Activated T-helper 1 cell treated with anti-CD3 and anti-CD28 coated beads, Interleukin-12 subunit alpha, Interleukin-12 subunit beta, Interleukin-2, Interleukin-4 antibody, amounts not matched to agents 30 ng/mL and 10 ng/mL and 1 ng/mL, durations not matched to agents 14 hours and 24 hours and 36 hours (primary cell): ENCODE measurements around the gene FMO4. TPM values are rescaled to one million over a fixed set of nuclear protein-coding genes. Genes with fewer than 3 reads are reported as not detected.
"Not testable (repeated sequence)": the region's sequence is repeated elsewhere in the genome, so short reads cannot be mapped to it uniquely, and the experiment has no call there.

Experiments used
- DNase-seq: peaks from one replicate; pipeline ENCODE4 v3.0.0; 2021; ENCODE audit warnings: low spot score
- H3K27ac Mint-ChIP-seq: one replicate; pipeline ENCODE4 v1.8.0; 2021; ENCODE audit warnings: mild to moderate bottlenecking, mixed read lengths
- H3K27me3 Mint-ChIP-seq: one replicate; pipeline ENCODE4 v1.8.0; 2022; ENCODE audit warnings: mild to moderate bottlenecking, moderate library complexity, mixed read lengths; ENCODE audit not compliant: insufficient read depth
- H3K36me3 Mint-ChIP-seq: one replicate; pipeline ENCODE4 v1.8.0; 2021; ENCODE audit warnings: low read depth, mixed read lengths
- H3K4me1 Mint-ChIP-seq: one replicate; pipeline ENCODE4 v1.8.0; 2021; ENCODE audit warnings: low read depth, mixed read lengths
- H3K4me3 Mint-ChIP-seq: one replicate; pipeline ENCODE4 v1.8.0; 2021; ENCODE audit warnings: mild to moderate bottlenecking, moderate library complexity, mixed read lengths
- H3K9me3 Mint-ChIP-seq: one replicate; pipeline ENCODE4 v1.8.0; 2021; ENCODE audit warnings: mixed read lengths
- intact Hi-C: fragments of 100-400 bp; cut with micrococcal nuclease; formaldehyde crosslinking; loops from one replicate; pipeline ENCODE4 v1.15.1; 2024
- total RNA-seq: library from RNA; stranded (reverse); gene quantifications from 2 replicates; pipeline ENCODE4 v1.2.3, GENCODE V29; 2022

The FMO4 gene, protein sequence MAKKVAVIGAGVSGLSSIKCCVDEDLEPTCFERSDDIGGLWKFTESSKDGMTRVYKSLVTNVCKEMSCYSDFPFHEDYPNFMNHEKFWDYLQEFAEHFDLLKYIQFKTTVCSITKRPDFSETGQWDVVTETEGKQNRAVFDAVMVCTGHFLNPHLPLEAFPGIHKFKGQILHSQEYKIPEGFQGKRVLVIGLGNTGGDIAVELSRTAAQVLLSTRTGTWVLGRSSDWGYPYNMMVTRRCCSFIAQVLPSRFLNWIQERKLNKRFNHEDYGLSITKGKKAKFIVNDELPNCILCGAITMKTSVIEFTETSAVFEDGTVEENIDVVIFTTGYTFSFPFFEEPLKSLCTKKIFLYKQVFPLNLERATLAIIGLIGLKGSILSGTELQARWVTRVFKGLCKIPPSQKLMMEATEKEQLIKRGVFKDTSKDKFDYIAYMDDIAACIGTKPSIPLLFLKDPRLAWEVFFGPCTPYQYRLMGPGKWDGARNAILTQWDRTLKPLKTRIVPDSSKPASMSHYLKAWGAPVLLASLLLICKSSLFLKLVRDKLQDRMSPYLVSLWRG
- total RNA-seq = 0.39 and 1.5 TPM in 2 replicates

GRCh38 chr1:171313835-171314320, at the start of gene FMO4:
Gene FMO4 (plus strand): TSS chr1:171314183. CDS start chr1:171319826, 5,643 bp downstream.
- no peaks in the 10 kb centered on the region for H3K9me3 Mint-ChIP-seq
- H3K4me1 Mint-ChIP-seq = peaks cover 15% of the 10 kb centered on the region
- H3K27me3 Mint-ChIP-seq = no peaks in the 10 kb centered on the region
- peak; percentile 79 for DNase-seq
- H3K27ac Mint-ChIP-seq = peak within 1 kb of the TSS; percentile 54
- peaks cover 1% of the 10 kb centered on the region for H3K36me3 Mint-ChIP-seq
- H3K4me3 Mint-ChIP-seq = peak within 1 kb of the TSS; percentile 72
- intact Hi-C loops = loop anchor here (1.0 to 10.0 kb wide), 8 partner anchors 69 to 1389 kb away; partner anchors contain the start of genes GORAB, KIFAP3 and PRRC2C

- intact Hi-C loops = no loop called here
- peaks cover 8% of the 10 kb centered on the region for H3K27me3 Mint-ChIP-seq
- H3K27ac Mint-ChIP-seq = no peak overlapping the region
- no peaks in the 10 kb centered on the region for H3K4me1 Mint-ChIP-seq
- no peak overlapping the region for H3K4me3 Mint-ChIP-seq
- H3K36me3 Mint-ChIP-seq = no peaks in the 10 kb centered on the region
- no peak for DNase-seq
- H3K9me3 Mint-ChIP-seq = no peaks in the 10 kb centered on the region
Measured at GRCh38 chr1:171265686-171266085, 48.3 kb upstream of the FMO4 start.

DNA sequence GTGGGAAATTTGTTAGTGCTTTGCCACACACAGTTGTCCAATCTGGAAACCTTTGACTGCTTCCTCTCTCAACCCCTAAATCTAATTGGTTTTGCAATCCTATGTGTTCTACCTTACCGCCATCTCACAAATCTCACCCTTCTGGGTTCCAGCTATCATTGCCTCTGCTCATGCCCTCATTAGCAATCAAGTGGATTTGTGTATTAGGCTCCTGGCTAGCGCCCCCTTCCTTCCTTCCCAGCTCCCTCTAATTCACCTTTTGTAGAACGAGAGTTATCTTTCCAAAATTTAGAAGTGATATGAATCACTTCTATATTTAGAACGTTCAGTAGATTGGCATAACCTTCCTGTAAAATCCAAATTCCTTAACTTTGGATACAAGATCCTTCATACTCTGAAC, 47.1 kb upstream of the FMO4 start:
- H3K4me1 Mint-ChIP-seq = no peaks in the 10 kb centered on the region
- H3K4me3 Mint-ChIP-seq = no peak overlapping the region
- intact Hi-C loops = no loop called here
- H3K36me3 Mint-ChIP-seq = no peaks in the 10 kb centered on the region
- no peaks in the 10 kb centered on the region for H3K9me3 Mint-ChIP-seq
- no peak for DNase-seq
- H3K27ac Mint-ChIP-seq = no peak overlapping the region
- peaks cover 5% of the 10 kb centered on the region for H3K27me3 Mint-ChIP-seq

DNA sequence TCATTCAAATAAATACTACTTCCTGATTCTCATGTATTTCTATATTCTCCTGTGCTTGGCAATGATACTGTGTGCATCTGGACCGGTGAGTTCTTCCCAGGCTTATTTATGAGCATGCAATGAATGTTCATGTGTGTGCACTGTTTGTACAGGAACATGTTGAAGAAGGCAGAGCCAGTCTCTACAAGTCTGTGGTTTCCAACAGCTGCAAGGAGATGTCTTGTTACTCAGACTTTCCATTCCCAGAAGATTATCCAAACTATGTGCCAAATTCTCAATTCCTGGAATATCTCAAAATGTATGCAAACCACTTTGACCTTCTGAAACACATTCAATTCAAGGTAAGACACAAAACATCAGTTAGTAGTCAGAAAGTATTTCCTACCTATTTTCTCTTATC, 46.6 kb upstream of the FMO4 start:
- Mint-ChIP-seq H3K9me3 (no peaks in the 10 kb centered on the region), H3K36me3 (no peaks in the 10 kb centered on the region), H3K27me3 (peaks cover 5% of the 10 kb centered on the region), H3K4me1 (no peaks in the 10 kb centered on the region), H3K27ac (no peak overlapping the region), H3K4me3 (no peak overlapping the region)
- DNase-seq = no peak
- intact Hi-C loops = no loop called here

DNA sequence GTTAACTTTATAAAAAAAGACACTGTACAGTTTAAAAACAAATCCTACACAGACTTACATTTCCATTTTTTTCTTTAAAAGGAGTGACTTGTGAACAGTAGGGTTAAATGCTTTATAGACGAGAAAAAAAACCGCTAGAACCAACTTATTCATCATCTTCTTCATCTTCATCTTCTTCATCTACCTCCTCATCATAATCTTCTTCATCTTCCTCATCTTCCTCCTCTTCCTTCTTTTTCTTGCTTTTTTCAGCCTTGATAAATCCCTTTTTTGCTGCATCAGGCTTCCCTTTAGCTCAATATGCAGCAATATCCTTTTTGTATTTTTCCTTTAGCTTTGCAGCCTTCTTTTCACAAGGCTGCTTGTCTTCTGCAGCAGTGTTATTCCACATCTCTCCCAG, 43.2 kb upstream of the FMO4 start:
- peaks cover 6% of the 10 kb centered on the region for H3K27me3 Mint-ChIP-seq
- intact Hi-C loops = no loop called here
- H3K9me3 Mint-ChIP-seq = no peaks in the 10 kb centered on the region
- DNase-seq = no peak
- no peaks in the 10 kb centered on the region for H3K36me3 Mint-ChIP-seq
- no peak overlapping the region for H3K4me3 Mint-ChIP-seq
- H3K4me1 Mint-ChIP-seq = no peaks in the 10 kb centered on the region
- H3K27ac Mint-ChIP-seq = no peak overlapping the region

GRCh38 chr1:171277534-171277933, 36.4 kb upstream of the FMO4 start:
- Mint-ChIP-seq H3K27ac (no peak overlapping the region), H3K27me3 (peaks cover 15% of the 10 kb centered on the region), H3K36me3 (no peaks in the 10 kb centered on the region), H3K4me1 (no peaks in the 10 kb centered on the region), H3K9me3 (no peaks in the 10 kb centered on the region), H3K4me3 (no peak overlapping the region)
- DNase-seq = no peak
- intact Hi-C loops = no loop called here

- Mint-ChIP-seq H3K27ac (no peak overlapping the region), H3K4me3 (no peak overlapping the region), H3K4me1 (no peaks in the 10 kb centered on the region), H3K27me3 (peaks cover 15% of the 10 kb centered on the region), H3K9me3 (no peaks in the 10 kb centered on the region), H3K36me3 (no peaks in the 10 kb centered on the region)
- DNase-seq = no peak
- intact Hi-C loops = no loop called here
Measured at GRCh38 chr1:171279234-171279633, 34.7 kb upstream of the FMO4 start.

DNA sequence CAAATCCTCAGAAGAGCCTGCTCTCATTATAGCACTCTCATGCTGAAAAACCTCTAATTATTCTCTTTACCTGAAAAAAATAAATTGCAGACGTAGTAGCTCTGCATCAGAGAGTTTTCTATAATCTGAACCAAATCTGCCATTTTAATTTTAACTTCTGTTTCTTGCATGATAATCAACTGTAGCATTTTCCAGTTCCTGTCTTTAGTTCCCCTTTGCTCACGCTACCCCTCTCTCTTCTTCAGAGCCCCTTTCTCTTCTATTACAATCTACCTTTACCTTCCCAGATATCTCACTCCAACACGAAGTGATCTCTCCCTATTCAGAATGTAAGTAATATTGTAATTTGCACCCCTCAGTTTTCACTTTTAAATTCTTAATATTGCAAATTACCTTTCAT, 34.3 kb upstream of the FMO4 start:
- H3K36me3 Mint-ChIP-seq = no peaks in the 10 kb centered on the region
- intact Hi-C loops = no loop called here
- no peak overlapping the region for H3K4me3 Mint-ChIP-seq
- H3K27me3 Mint-ChIP-seq = peaks cover 19% of the 10 kb centered on the region
- no peaks in the 10 kb centered on the region for H3K9me3 Mint-ChIP-seq
- no peak overlapping the region for H3K27ac Mint-ChIP-seq
- no peaks in the 10 kb centered on the region for H3K4me1 Mint-ChIP-seq
- DNase-seq = no peak

GRCh38 chr1:171280599-171280998, 33.4 kb upstream of the FMO4 start:
- H3K27me3 Mint-ChIP-seq = peaks cover 25% of the 10 kb centered on the region
- H3K36me3 Mint-ChIP-seq = no peaks in the 10 kb centered on the region
- H3K9me3 Mint-ChIP-seq = no peaks in the 10 kb centered on the region
- no peak overlapping the region for H3K27ac Mint-ChIP-seq
- intact Hi-C loops = no loop called here
- no peak for DNase-seq
- H3K4me3 Mint-ChIP-seq = no peak overlapping the region
- no peaks in the 10 kb centered on the region for H3K4me1 Mint-ChIP-seq

- H3K4me3 Mint-ChIP-seq = no peak overlapping the region
- H3K9me3 Mint-ChIP-seq = no peaks in the 10 kb centered on the region
- DNase-seq = no peak
- H3K27ac Mint-ChIP-seq = no peak overlapping the region
- intact Hi-C loops = no loop called here
- H3K27me3 Mint-ChIP-seq = peaks cover 17% of the 10 kb centered on the region
- no peaks in the 10 kb centered on the region for H3K36me3 Mint-ChIP-seq
- peaks cover 6% of the 10 kb centered on the region for H3K4me1 Mint-ChIP-seq
Measured at GRCh38 chr1:171286032-171286705, 27.8 kb upstream of the FMO4 start.

DNA sequence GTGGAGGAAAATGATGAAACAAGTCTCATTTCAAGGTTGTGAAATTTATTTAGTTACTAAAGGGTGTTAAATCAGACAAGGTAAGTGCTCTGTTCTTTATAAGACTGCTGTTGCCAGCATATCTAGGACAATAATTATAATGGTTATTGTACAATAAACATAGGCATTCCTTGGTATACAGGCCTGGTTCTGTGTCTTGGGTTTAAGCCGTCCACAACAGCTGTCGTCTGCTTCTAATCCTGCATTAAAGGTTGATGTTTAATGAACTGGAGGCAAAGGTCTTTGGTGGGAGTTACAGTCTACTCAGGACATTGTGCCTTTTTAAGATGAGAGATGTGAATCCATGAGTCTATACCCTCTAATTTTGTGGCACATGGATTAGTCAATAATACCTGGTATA, 23.4 kb upstream of the FMO4 start:
- peaks cover 6% of the 10 kb centered on the region for H3K4me1 Mint-ChIP-seq
- H3K36me3 Mint-ChIP-seq = no peaks in the 10 kb centered on the region
- H3K4me3 Mint-ChIP-seq = no peak overlapping the region
- no peaks in the 10 kb centered on the region for H3K9me3 Mint-ChIP-seq
- no peak overlapping the region for H3K27ac Mint-ChIP-seq
- H3K27me3 Mint-ChIP-seq = peaks cover 6% of the 10 kb centered on the region
- DNase-seq = no peak
- intact Hi-C loops = no loop called here

DNA sequence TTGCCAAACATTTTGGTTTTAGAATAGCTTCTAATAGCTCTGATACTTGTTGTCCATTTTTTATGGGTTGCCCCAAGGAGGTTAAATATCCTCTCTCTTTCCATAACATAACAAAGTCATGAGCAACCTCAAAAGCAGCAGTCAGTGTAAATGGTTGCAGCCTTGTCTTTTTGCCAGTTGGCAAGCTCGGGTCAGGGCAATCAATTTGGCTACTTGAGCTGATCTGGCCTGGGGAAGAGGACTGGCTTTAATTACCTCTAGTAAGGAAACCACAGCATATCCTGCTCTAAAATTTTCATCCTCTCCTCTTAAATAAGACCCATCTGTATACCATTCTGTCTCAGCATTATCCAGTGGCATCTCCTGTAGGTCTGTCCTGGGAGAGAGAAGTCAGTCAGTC, 21.2 kb upstream of the FMO4 start:
- Mint-ChIP-seq H3K36me3 (no peaks in the 10 kb centered on the region), H3K4me3 (no peak overlapping the region), H3K27ac (no peak overlapping the region), H3K27me3 (peaks cover 3% of the 10 kb centered on the region), H3K9me3 (no peaks in the 10 kb centered on the region), H3K4me1 (no peaks in the 10 kb centered on the region)
- DNase-seq = no peak
- intact Hi-C loops = no loop called here

DNA sequence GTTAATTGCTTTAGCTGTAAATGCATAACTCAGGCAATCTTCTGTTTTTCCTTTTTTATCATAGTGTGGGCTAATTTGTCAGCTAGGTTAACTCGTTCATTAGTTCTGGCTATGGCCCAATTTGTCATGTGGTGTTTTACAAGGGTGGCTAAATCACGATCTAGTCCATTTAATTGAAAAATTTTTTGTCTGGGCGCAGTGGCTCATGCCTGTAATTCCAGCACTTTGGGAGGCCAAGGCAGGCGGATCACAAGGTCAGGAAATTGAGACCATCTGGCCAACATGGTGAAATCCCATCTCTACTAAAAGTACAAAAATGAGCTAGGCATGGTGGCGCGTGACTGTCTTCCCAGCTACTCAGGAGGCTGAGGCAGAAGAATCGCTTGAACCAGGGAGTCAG, 18.6 kb upstream of the FMO4 start:
- H3K27me3 Mint-ChIP-seq, intact Hi-C loops, H3K36me3 Mint-ChIP-seq, DNase-seq, H3K4me3 Mint-ChIP-seq, H3K4me1 Mint-ChIP-seq, H3K27ac Mint-ChIP-seq: not testable (repeated sequence)
- H3K9me3 Mint-ChIP-seq = peaks cover 14% of the 10 kb centered on the region
